Liver (tissue), 9 donors: ENCODE results near the gene ZDHHC14. TPM values are rescaled to one million over a fixed set of nuclear protein-coding genes. Genes with fewer than 3 reads are reported as not detected.

Experiments
- DNase-seq: peaks from one replicate; pipeline ENCODE4 v3.0.0-alpha.2; 2017; ENCODE audit warnings: low spot score
- H3K27ac ChIP-seq, 2 donors: one replicate each; pipeline ENCODE4 v1.7.0; 2013; ENCODE audit warnings: inconsistent platforms in 2 of 2, low read length in 2 of 2, control low read depth in 1 of 2, low read depth in 1 of 2, mild to moderate bottlenecking in 1 of 2
- H3K27me3 ChIP-seq, 4 donors: one replicate each; pipeline versions ENCODE4 v1.6.1 to v1.7.0; 2013; ENCODE audit warnings: low read length in 3 of 4, inconsistent platforms in 1 of 4, mild to moderate bottlenecking in 1 of 4, moderate library complexity in 1 of 4; ENCODE audit not compliant: control insufficient read depth in 4 of 4, insufficient read depth in 4 of 4
- H3K36me3 ChIP-seq, 4 donors: one replicate each; pipeline versions ENCODE4 v1.6.1 to v1.7.0; 2013; ENCODE audit warnings: low read length in 3 of 4, mild to moderate bottlenecking in 3 of 4, low read depth in 1 of 4, moderate library complexity in 1 of 4; ENCODE audit not compliant: control insufficient read depth in 4 of 4, insufficient read depth in 3 of 4
- H3K4me1 ChIP-seq, 4 donors: one replicate each; pipeline versions ENCODE4 v1.6.1 to v1.7.0; 2013; ENCODE audit warnings: low read length in 3 of 4, mild to moderate bottlenecking in 3 of 4, moderate library complexity in 1 of 4; ENCODE audit not compliant: control insufficient read depth in 4 of 4, insufficient read depth in 4 of 4
- H3K4me3 ChIP-seq, 3 donors: one replicate each; pipeline versions ENCODE4 v1.6.1 to v1.7.0; 2013; ENCODE audit warnings: low read length in 3 of 3, control low read depth in 1 of 3, low read depth in 1 of 3, mild to moderate bottlenecking in 1 of 3
- H3K9ac ChIP-seq, 2 donors: one replicate each; pipeline ENCODE4 v1.7.0; 2013; ENCODE audit warnings: low read length in 2 of 2, mild to moderate bottlenecking in 2 of 2, moderate library complexity in 2 of 2, control low read depth in 1 of 2, low read depth in 1 of 2
- H3K9me3 ChIP-seq, 4 donors: one replicate each; pipeline versions ENCODE4 v1.6.1 to v1.7.0; 2013; ENCODE audit warnings: low read length in 3 of 4; ENCODE audit not compliant: control insufficient read depth in 4 of 4
- EGR1 ChIP-seq, 2 donors: IDR thresholded peaks; 2 replicates each; pipeline ENCODE4 v1.6.1; 2016 to 2018; ENCODE audit warnings: antibody characterized with exemption in 2 of 2, low read depth in 2 of 2
- FOXA1 ChIP-seq: IDR thresholded peaks from 2 replicates; pipeline ENCODE4 v1.6.1; 2016; ENCODE audit warnings: antibody characterized with exemption
- FOXA2 ChIP-seq: IDR thresholded peaks from 2 replicates; pipeline ENCODE4 v1.6.1; 2016; ENCODE audit warnings: antibody characterized with exemption
- GABPA ChIP-seq, 2 donors: IDR thresholded peaks in 1 of 2; conservative IDR thresholded peaks in 1 of 2; 2 replicates each; pipeline ENCODE4 v1.6.1; 2016; ENCODE audit warnings: antibody characterized with exemption in 2 of 2, mild to moderate bottlenecking in 1 of 2, moderate library complexity in 1 of 2
- HNF4A ChIP-seq, 2 donors: conservative IDR thresholded peaks; 2 replicates each; pipeline ENCODE4 v1.6.1; 2016; ENCODE audit warnings: antibody characterized with exemption in 2 of 2, mild to moderate bottlenecking in 2 of 2
- HNF4G ChIP-seq: IDR thresholded peaks from 2 replicates; pipeline ENCODE4 v1.6.1; 2016; ENCODE audit warnings: antibody characterized with exemption
- JUND ChIP-seq, 2 donors: IDR thresholded peaks; 2 replicates each; pipeline ENCODE4 v1.6.1; 2016; ENCODE audit warnings: antibody characterized with exemption in 2 of 2
- NR2F2 ChIP-seq: IDR thresholded peaks from 2 replicates; pipeline ENCODE4 v1.6.1; 2016; ENCODE audit warnings: antibody characterized with exemption
- RAD21 ChIP-seq, 2 donors: IDR thresholded peaks; 2 replicates each; pipeline ENCODE4 v1.6.1; 2016; ENCODE audit warnings: antibody characterized with exemption in 2 of 2, mild to moderate bottlenecking in 2 of 2
- RXRA ChIP-seq, 2 donors: IDR thresholded peaks; 2 replicates each; pipeline ENCODE4 v1.6.1; 2017 to 2018; ENCODE audit warnings: antibody characterized with exemption in 2 of 2, mild to moderate bottlenecking in 1 of 2
- SP1 ChIP-seq: IDR thresholded peaks from 2 replicates; pipeline ENCODE4 v1.6.1; 2018; ENCODE audit warnings: antibody characterized with exemption, mild to moderate bottlenecking
- TAF1 ChIP-seq: conservative IDR thresholded peaks from 2 replicates; pipeline ENCODE4 v1.6.1; 2016; ENCODE audit warnings: antibody characterized with exemption, mild to moderate bottlenecking
- WGBS: extraction: QIAGEN DNeasy Blood & Tissue Kit; methylation state at CpG from one replicate; pipeline ENCODE4 v1.1.7; 2013; 5-methylcytosine and 5-hydroxymethylcytosine counted together
- polyA plus RNA-seq, 2 donors: library from polyadenylated mRNA; stranded (reverse) in 1 of 2; unstranded in 1 of 2; fragments of 200-250 nt in 1 of 2; fragments of >200 nt in 1 of 2; fragmentation: Nextera tagmentation in 1 of 2; extraction: Ambion mirVana in 1 of 2; gene quantifications; one replicate each; pipeline versions ENCODE4 v1.2.1 to v1.2.3, GENCODE V29; 2013 to 2015
- total RNA-seq, 2 donors: library from RNA; depleted of rRNA; stranded (reverse); fragments of >200 nt; gene quantifications; one replicate each; pipeline ENCODE4 v1.2.3, GENCODE V29; 2014
- TF ChIP-seq, protein P1 (sequence below): IDR thresholded peaks from 2 replicates; pipeline ENCODE4 v1.6.1; 2016; ENCODE audit warnings: antibody characterized with exemption
- TF ChIP-seq, protein P2 (sequence below): IDR thresholded peaks from 2 replicates; pipeline ENCODE4 v1.6.1; 2016; ENCODE audit warnings: antibody characterized with exemption, mild to moderate bottlenecking
- TF ChIP-seq, protein P3 (sequence below): IDR thresholded peaks from 2 replicates; pipeline ENCODE4 v1.6.1; 2016; ENCODE audit warnings: antibody characterized with exemption
- TF ChIP-seq, protein P4 (sequence below): IDR thresholded peaks from 2 replicates; pipeline ENCODE4 v1.6.1; 2016; ENCODE audit warnings: antibody characterized with exemption
- TF ChIP-seq, protein P5 (sequence below): fragments of 150-350 bp; IDR thresholded peaks from 2 replicates; pipeline ENCODE4 v1.5.1; 2017; ENCODE audit warnings: improper control_type of control experiment, low read depth, low read length; ENCODE audit not compliant: missing input control
- donor health status: healthy.
- donor health status: healthy.
- donor health status: healthy.
- donor health status: healthy.
- donor health status: healthy.

Gene ZDHHC14
- total and polyA plus RNA-seq, 4 donors = 4.4 to 11.7 (median 8.4) TPM

DNA sequence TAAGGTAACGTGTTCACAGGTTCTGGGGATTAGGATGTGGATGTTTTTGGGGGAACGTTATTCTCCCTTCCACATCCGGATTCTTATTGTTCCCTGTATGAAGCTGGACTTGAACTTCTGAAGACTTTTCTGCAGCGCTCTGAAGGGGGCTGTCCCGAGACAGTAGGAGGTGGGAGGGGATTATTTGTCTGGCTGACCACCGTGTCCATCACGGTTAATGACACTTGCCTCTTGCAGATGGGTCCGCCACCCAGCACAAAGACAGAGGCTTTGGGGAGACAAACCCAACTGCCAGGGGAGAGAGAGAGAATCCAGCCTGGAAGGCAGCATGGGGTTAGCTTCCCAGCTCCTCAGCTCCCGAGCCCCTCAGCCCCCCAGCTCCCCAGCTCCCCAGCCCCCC lies 16.7 kb downstream of the ZDHHC14 start:
- peaks cover 0 to 6% (median 0%) of the 10 kb centered on the region in 4 donors for H3K4me1 ChIP-seq
- WGBS = 97% methylated on average over 9 of the region's 9 CpGs
- no peaks in the 10 kb centered on the region for H3K9me3 ChIP-seq
- H3K36me3 ChIP-seq = no peaks in the 10 kb centered on the region
- no peak for DNase-seq
- no peaks in the 10 kb centered on the region for H3K27me3 ChIP-seq
- no peak overlapping the region for H3K9ac ChIP-seq
- H3K27ac ChIP-seq = no peak overlapping the region
- TF ChIP-seq, protein P1, sequence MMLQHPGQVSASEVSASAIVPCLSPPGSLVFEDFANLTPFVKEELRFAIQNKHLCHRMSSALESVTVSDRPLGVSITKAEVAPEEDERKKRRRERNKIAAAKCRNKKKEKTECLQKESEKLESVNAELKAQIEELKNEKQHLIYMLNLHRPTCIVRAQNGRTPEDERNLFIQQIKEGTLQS = no peak
- TF ChIP-seq, protein P2, sequence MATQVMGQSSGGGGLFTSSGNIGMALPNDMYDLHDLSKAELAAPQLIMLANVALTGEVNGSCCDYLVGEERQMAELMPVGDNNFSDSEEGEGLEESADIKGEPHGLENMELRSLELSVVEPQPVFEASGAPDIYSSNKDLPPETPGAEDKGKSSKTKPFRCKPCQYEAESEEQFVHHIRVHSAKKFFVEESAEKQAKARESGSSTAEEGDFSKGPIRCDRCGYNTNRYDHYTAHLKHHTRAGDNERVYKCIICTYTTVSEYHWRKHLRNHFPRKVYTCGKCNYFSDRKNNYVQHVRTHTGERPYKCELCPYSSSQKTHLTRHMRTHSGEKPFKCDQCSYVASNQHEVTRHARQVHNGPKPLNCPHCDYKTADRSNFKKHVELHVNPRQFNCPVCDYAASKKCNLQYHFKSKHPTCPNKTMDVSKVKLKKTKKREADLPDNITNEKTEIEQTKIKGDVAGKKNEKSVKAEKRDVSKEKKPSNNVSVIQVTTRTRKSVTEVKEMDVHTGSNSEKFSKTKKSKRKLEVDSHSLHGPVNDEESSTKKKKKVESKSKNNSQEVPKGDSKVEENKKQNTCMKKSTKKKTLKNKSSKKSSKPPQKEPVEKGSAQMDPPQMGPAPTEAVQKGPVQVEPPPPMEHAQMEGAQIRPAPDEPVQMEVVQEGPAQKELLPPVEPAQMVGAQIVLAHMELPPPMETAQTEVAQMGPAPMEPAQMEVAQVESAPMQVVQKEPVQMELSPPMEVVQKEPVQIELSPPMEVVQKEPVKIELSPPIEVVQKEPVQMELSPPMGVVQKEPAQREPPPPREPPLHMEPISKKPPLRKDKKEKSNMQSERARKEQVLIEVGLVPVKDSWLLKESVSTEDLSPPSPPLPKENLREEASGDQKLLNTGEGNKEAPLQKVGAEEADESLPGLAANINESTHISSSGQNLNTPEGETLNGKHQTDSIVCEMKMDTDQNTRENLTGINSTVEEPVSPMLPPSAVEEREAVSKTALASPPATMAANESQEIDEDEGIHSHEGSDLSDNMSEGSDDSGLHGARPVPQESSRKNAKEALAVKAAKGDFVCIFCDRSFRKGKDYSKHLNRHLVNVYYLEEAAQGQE = no peak
- TF ChIP-seq FOXA2 = no peak
- no peak overlapping the region for H3K4me3 ChIP-seq

DNA sequence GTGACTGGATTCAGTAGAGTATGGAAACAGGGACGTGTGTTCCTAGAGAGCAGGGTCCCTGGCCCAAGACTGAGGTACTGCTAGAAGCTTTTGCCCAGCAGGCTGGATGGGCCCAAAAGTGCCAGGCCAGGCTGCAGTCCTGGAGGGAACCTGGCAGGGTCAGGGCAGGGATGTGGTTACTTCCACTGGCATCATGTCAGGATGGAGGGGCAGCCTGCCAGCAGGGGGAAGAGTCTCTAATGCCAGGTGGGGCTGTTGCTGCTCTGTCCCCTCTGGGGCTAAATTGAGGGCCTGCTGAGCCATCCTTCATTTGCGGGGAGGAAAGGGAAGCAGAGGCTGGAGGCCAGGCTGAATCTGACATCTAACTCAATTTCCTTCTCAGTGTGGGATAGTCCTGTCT lies 17.2 kb downstream of the ZDHHC14 start:
- Histone ChIP-seq H3K9ac (no peak overlapping the region), H3K27me3 (no peaks in the 10 kb centered on the region), H3K9me3 (no peaks in the 10 kb centered on the region), H3K27ac (no peak overlapping the region), H3K4me1 (peaks cover 0 to 6% (median 0%) of the 10 kb centered on the region in 4 donors), H3K4me3 (no peak overlapping the region), H3K36me3 (no peaks in the 10 kb centered on the region)
- WGBS = 48% methylated on average over 2 of the region's 2 CpGs
- no peak for TF ChIP-seq HNF4G
- no peak for TF ChIP-seq TAF1
- no peak for TF ChIP-seq FOXA1
- no peak for TF ChIP-seq HNF4A (conservative IDR thresholded peaks at IDR 0.05)
- TF ChIP-seq EGR1 (IDR thresholded peaks at IDR 0.05; ENCODE audit: low read depth in 2 of 2) = no peak
- no peak for TF ChIP-seq RAD21 (IDR thresholded peaks at IDR 0.05)
- DNase-seq = no peak

DNA sequence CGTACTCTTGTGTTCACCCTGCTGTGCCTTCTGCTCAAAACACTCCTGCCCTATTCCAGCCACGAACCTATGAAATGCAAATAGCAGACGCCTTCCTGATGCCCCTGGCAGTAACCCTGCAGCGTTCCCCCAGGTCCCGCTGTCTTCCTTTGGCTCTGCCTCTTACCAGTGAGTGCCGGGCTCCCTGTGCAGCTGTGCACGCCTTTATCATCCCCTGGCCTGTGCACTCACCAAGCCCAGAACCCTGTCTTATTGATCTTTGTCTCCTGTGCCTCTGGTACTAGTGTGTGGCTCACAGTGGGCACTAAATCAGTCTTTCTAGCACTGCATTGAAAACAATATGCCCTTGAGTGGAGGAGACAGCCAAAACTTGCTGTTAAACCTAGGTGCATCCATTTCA lies 19.7 kb downstream of the ZDHHC14 start:
- Histone ChIP-seq H3K4me1 (peaks cover 0 to 6% (median 0%) of the 10 kb centered on the region in 4 donors), H3K27ac (no peak overlapping the region), H3K36me3 (no peaks in the 10 kb centered on the region), H3K4me3 (no peak overlapping the region), H3K9me3 (no peaks in the 10 kb centered on the region), H3K9ac (no peak overlapping the region), H3K27me3 (no peaks in the 10 kb centered on the region)
- no peak for TF ChIP-seq GABPA (IDR thresholded peaks at IDR 0.05 in 1 of 2, conservative IDR thresholded peaks at IDR 0.05 in 1 of 2)
- TF ChIP-seq, protein P3, sequence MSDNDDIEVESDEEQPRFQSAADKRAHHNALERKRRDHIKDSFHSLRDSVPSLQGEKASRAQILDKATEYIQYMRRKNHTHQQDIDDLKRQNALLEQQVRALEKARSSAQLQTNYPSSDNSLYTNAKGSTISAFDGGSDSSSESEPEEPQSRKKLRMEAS = no peak
- TF ChIP-seq, protein P4, sequence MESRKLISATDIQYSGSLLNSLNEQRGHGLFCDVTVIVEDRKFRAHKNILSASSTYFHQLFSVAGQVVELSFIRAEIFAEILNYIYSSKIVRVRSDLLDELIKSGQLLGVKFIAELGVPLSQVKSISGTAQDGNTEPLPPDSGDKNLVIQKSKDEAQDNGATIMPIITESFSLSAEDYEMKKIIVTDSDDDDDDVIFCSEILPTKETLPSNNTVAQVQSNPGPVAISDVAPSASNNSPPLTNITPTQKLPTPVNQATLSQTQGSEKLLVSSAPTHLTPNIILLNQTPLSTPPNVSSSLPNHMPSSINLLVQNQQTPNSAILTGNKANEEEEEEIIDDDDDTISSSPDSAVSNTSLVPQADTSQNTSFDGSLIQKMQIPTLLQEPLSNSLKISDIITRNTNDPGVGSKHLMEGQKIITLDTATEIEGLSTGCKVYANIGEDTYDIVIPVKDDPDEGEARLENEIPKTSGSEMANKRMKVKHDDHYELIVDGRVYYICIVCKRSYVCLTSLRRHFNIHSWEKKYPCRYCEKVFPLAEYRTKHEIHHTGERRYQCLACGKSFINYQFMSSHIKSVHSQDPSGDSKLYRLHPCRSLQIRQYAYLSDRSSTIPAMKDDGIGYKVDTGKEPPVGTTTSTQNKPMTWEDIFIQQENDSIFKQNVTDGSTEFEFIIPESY = no peak
- no peak for TF ChIP-seq RXRA (IDR thresholded peaks at IDR 0.05)
- no peak for TF ChIP-seq FOXA1
- no peak for TF ChIP-seq TAF1
- TF ChIP-seq, protein P1 = no peak
- no peak for TF ChIP-seq SP1
- TF ChIP-seq HNF4G = no peak
- no peak for TF ChIP-seq JUND (IDR thresholded peaks at IDR 0.05)
- no peak for TF ChIP-seq RAD21 (IDR thresholded peaks at IDR 0.05)
- TF ChIP-seq, protein P2 = no peak
- no peak for TF ChIP-seq NR2F2
- TF ChIP-seq, protein P5, sequence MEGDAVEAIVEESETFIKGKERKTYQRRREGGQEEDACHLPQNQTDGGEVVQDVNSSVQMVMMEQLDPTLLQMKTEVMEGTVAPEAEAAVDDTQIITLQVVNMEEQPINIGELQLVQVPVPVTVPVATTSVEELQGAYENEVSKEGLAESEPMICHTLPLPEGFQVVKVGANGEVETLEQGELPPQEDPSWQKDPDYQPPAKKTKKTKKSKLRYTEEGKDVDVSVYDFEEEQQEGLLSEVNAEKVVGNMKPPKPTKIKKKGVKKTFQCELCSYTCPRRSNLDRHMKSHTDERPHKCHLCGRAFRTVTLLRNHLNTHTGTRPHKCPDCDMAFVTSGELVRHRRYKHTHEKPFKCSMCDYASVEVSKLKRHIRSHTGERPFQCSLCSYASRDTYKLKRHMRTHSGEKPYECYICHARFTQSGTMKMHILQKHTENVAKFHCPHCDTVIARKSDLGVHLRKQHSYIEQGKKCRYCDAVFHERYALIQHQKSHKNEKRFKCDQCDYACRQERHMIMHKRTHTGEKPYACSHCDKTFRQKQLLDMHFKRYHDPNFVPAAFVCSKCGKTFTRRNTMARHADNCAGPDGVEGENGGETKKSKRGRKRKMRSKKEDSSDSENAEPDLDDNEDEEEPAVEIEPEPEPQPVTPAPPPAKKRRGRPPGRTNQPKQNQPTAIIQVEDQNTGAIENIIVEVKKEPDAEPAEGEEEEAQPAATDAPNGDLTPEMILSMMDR = no peak
- no peak for DNase-seq
- 89% methylated on average over 7 of the region's 7 CpGs for WGBS
